Natural killer cell (primary cell): ENCODE data around the gene HTRA2. TPM values are rescaled to one million over a fixed set of nuclear protein-coding genes. Genes with fewer than 3 reads are reported as not detected.
A peak's percentile ranks its signal among the peaks of the same experiment; 100 is the strongest.

Experiments
- ATAC-seq, 3 donors: fragments of 150-1000 bp in 2 of 3; fragments of 200-7000 bp in 1 of 3; cut with Tn5 transposase; 1 replicate in 1 of 3; 2 replicates in 2 of 3; pipeline ENCODE4 v1.10.0; 2021; ENCODE audit warnings: mild to moderate bottlenecking in 2 of 3, moderate library complexity in 2 of 3
- DNase-seq, 2 donors: peaks; one replicate each; pipeline versions ENCODE4 v3.0.0 to v3.0.0-alpha.2; 2013 to 2021; ENCODE audit warnings: mixed read lengths in 1 of 2
- H3K27ac ChIP-seq: one replicate; pipeline ENCODE4 v1.5.1; 2013; ENCODE audit warnings: mild to moderate bottlenecking, low read length
- H3K27me3 ChIP-seq: one replicate; pipeline ENCODE4 v1.6.1; 2013; ENCODE audit warnings: low read length; ENCODE audit not compliant: control insufficient read depth, insufficient read depth
- H3K36me3 ChIP-seq: one replicate; pipeline ENCODE4 v1.6.1; 2013; ENCODE audit warnings: low read length; ENCODE audit not compliant: control insufficient read depth, insufficient read depth
- H3K4me1 ChIP-seq: one replicate; pipeline ENCODE4 v1.6.1; 2013; ENCODE audit warnings: low read length; ENCODE audit not compliant: control insufficient read depth, insufficient read depth
- H3K4me3 ChIP-seq: one replicate; pipeline ENCODE4 v1.5.1; 2013; ENCODE audit warnings: low read length
- H3K9me3 ChIP-seq: one replicate; pipeline ENCODE4 v1.6.1; 2013; ENCODE audit warnings: low read length; ENCODE audit not compliant: control insufficient read depth, insufficient read depth
- H3K27ac Mint-ChIP-seq, 2 donors: one replicate each; pipeline ENCODE4 v1.8.0; 2022; ENCODE audit warnings: mild to moderate bottlenecking in 2 of 2, mixed read lengths in 2 of 2, moderate library complexity in 1 of 2
- H3K27me3 Mint-ChIP-seq, 2 donors: one replicate each; pipeline ENCODE4 v1.8.0; 2022; ENCODE audit warnings: low read depth in 2 of 2, mixed read lengths in 2 of 2
- H3K36me3 Mint-ChIP-seq: one replicate; pipeline ENCODE4 v1.8.0; 2022; ENCODE audit warnings: mixed read lengths
- H3K4me1 Mint-ChIP-seq, 2 donors: one replicate each; pipeline ENCODE4 v1.8.0; 2022; ENCODE audit warnings: mixed read lengths in 2 of 2
- H3K4me3 Mint-ChIP-seq: one replicate; pipeline ENCODE4 v1.8.0; 2022; ENCODE audit warnings: mild to moderate bottlenecking, moderate library complexity, mixed read lengths
- H3K9me3 Mint-ChIP-seq, 2 donors: one replicate each; pipeline ENCODE4 v1.8.0; 2022; ENCODE audit warnings: mixed read lengths in 2 of 2
- CTCF ChIP-seq: fragments of 200-600 bp; IDR thresholded peaks from one replicate; pipeline ENCODE4 v1.8.0; 2022; ENCODE audit warnings: antibody characterized with exemption
- WGBS: methylation state at CpG from one replicate; pipeline ENCODE4 v1.1.7; 2013; ENCODE audit warnings: missing lambda C conversion rate; ENCODE audit not compliant: insufficient coverage; 5-methylcytosine and 5-hydroxymethylcytosine counted together
- intact Hi-C: fragments of 100-400 bp; cut with micrococcal nuclease; formaldehyde crosslinking; loops from one replicate; pipeline ENCODE4 v1.14.2; 2022
- total RNA-seq, 4 donors: library from RNA; stranded (reverse); fragments of 120-200 nt in 1 of 4; gene quantifications; one replicate each; pipeline versions ENCODE4 v1.2.3 to v1.2.4, GENCODE V29; 2013 to 2022

Gene HTRA2
- total RNA-seq, 3 donors from 2014 or later (not counting 1 experiment from before 2014, with no cell fraction given): 32.1 to 47.6 (median 45.2) TPM

- Histone ChIP-seq H3K9me3 (no peaks in the 10 kb centered on the region), H3K27ac (no peak overlapping the region), H3K4me1 (no peaks in the 10 kb centered on the region), H3K4me3 (no peak overlapping the region), H3K36me3 (no peaks in the 10 kb centered on the region), H3K27me3 (no peaks in the 10 kb centered on the region)
- intact Hi-C loops: no loop called here
- ATAC-seq: peak in 1 of 3 donors; percentile 54
- H3K9me3 Mint-ChIP-seq: no peaks in the 10 kb centered on the region
- H3K36me3 Mint-ChIP-seq: no peaks in the 10 kb centered on the region
- no peak overlapping the region for H3K4me3 Mint-ChIP-seq
- no peak for TF ChIP-seq CTCF
- H3K27me3 Mint-ChIP-seq: peaks cover 10 to 11% of the 10 kb centered on the region in 2 donors
- WGBS: no CpG with 5 or more reads among the region's 1 CpG
- peaks cover 13 to 15% of the 10 kb centered on the region in 2 donors for H3K4me1 Mint-ChIP-seq
- H3K27ac Mint-ChIP-seq: no peak overlapping the region
- no peak for DNase-seq
These were observed 47.1 kb downstream of the HTRA2 start for GRCh38 chr2:74576863-74577229.

GRCh38 chr2:74577448-74577847 lies 47.7 kb downstream of the HTRA2 start:
- no peak overlapping the region for H3K4me3 Mint-ChIP-seq
- Histone ChIP-seq H3K4me3 (no peak overlapping the region), H3K27ac (no peak overlapping the region), H3K9me3 (no peaks in the 10 kb centered on the region), H3K4me1 (no peaks in the 10 kb centered on the region), H3K36me3 (no peaks in the 10 kb centered on the region), H3K27me3 (no peaks in the 10 kb centered on the region)
- no peaks in the 10 kb centered on the region for H3K36me3 Mint-ChIP-seq
- peaks cover 13 to 15% of the 10 kb centered on the region in 2 donors for H3K4me1 Mint-ChIP-seq
- H3K9me3 Mint-ChIP-seq: no peaks in the 10 kb centered on the region
- WGBS: 19% methylated on average over 2 of the region's 2 CpGs
- DNase-seq (no peak), ATAC-seq (no peak)
- no peak for TF ChIP-seq CTCF
- intact Hi-C loops: no loop called here
- H3K27ac Mint-ChIP-seq: no peak overlapping the region
- H3K27me3 Mint-ChIP-seq: peaks cover 10 to 16% of the 10 kb centered on the region in 2 donors

DNA sequence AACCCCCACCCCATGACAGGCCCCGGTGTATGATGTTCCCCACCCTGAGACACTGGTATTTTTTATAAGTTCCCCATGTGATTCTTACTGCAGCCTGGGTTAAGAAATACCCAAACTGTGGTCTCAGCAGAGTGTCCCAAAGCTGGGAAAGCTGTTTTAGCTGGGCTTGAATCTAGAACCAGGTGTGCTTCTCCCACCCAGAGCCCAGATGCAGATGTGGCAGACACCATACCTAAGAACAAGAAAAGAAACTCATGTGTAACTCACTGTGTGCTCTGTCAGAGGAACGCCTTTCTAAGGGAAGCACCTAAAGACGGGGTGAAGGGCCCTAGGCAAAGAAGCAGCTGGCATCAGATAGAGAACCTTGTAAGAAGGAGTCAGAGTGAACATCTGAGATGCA lies 48.7 kb downstream of the HTRA2 start:
- WGBS: 75% methylated on average over 3 of the region's 3 CpGs
- H3K27me3 Mint-ChIP-seq: peaks cover 10 to 16% of the 10 kb centered on the region in 2 donors
- peaks cover 13 to 15% of the 10 kb centered on the region in 2 donors for H3K4me1 Mint-ChIP-seq
- intact Hi-C loops: no loop called here
- Histone ChIP-seq H3K27ac (no peak overlapping the region), H3K36me3 (no peaks in the 10 kb centered on the region), H3K27me3 (no peaks in the 10 kb centered on the region), H3K4me3 (no peak overlapping the region), H3K9me3 (no peaks in the 10 kb centered on the region), H3K4me1 (no peaks in the 10 kb centered on the region)
- no peaks in the 10 kb centered on the region for H3K36me3 Mint-ChIP-seq
- H3K9me3 Mint-ChIP-seq: no peaks in the 10 kb centered on the region
- ATAC-seq (no peak), DNase-seq (no peak)
- no peak overlapping the region for H3K4me3 Mint-ChIP-seq
- H3K27ac Mint-ChIP-seq: no peak overlapping the region
- TF ChIP-seq CTCF: no peak

DNA sequence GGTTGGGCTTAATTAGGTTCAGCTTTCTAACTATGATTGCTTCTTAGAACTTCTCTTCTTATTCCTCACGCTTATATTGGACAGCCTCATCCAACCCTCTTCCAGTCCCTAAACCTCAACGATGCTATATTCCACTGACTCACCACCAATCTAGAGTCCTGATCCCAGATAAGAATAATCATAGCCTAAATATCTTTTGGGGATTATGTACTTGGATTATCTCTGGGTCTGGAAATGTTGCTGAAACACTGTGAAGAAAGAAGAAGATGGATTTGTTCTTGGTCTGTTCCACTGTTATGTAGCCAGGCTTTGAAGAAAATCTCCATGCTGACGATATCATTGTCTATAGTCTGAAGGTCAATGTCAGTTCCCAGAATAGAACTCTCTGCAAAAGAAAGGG lies 51.7 kb downstream of the HTRA2 start:
- WGBS: 90% methylated on average over 3 of the region's 3 CpGs
- no peak overlapping the region for H3K4me3 Mint-ChIP-seq
- Histone ChIP-seq H3K27ac (no peak overlapping the region), H3K9me3 (no peaks in the 10 kb centered on the region), H3K4me3 (no peak overlapping the region), H3K27me3 (no peaks in the 10 kb centered on the region), H3K36me3 (no peaks in the 10 kb centered on the region), H3K4me1 (no peaks in the 10 kb centered on the region)
- peaks cover 6 to 16% of the 10 kb centered on the region in 2 donors for H3K27me3 Mint-ChIP-seq
- TF ChIP-seq CTCF: no peak
- intact Hi-C loops: no loop called here
- H3K9me3 Mint-ChIP-seq: no peaks in the 10 kb centered on the region
- H3K36me3 Mint-ChIP-seq: no peaks in the 10 kb centered on the region
- ATAC-seq (no peak), DNase-seq (no peak)
- H3K27ac Mint-ChIP-seq: no peak overlapping the region
- H3K4me1 Mint-ChIP-seq: no peaks in the 10 kb centered on the region
